Measurements from ENCODE around the gene RBM48.

- TF ChIP-seq EP300 (IDR thresholded peaks at IDR 0.05) (no peak), CTCF (IDR thresholded peaks at IDR 0.05) (no peak)
Measured at GRCh38 chr7:92485974-92486373, 42.6 kb upstream of the RBM48 start.
